NCI-H2107 treated with DMSO at 0.1 percent for 48 hours (cell line): ENCODE results near the gene GPER1.
"Not testable (repeated sequence)": the region's sequence is repeated elsewhere in the genome, so short reads cannot be mapped to it uniquely, and the experiment has no call there.

Experiments
- DNase-seq: peaks from one replicate; lab custom pipeline; 2025; ENCODE audit not compliant: unreplicated experiment; lab: John Stamatoyannopoulos, UW

GPER1 gene

GRCh38 chr7:1101563-1102431, 13.9 kb downstream of the GPER1 start:
- DNase-seq: no peak

- no peak for DNase-seq
Measured at GRCh38 chr7:1103009-1103788, 15.3 kb downstream of the GPER1 start.

- no peak for DNase-seq
Measured at GRCh38 chr7:1103789-1104515, 16.0 kb downstream of the GPER1 start.

GRCh38 chr7:1104516-1105179, 16.7 kb downstream of the GPER1 start:
- DNase-seq: no peak

- peak; percentile 13 for DNase-seq
Measured at GRCh38 chr7:1105189-1105588, 17.3 kb downstream of the GPER1 start.

- no peak for DNase-seq
Measured at GRCh38 chr7:1106063-1106792, 18.3 kb downstream of the GPER1 start.

- DNase-seq: no peak
Measured at GRCh38 chr7:1106793-1107421, 19.0 kb downstream of the GPER1 start.

GRCh38 chr7:1108264-1108920, 20.5 kb downstream of the GPER1 start:
- DNase-seq: no peak

GRCh38 chr7:1109581-1110310, 21.8 kb downstream of the GPER1 start:
- no peak for DNase-seq

GRCh38 chr7:1110358-1110757, 22.4 kb downstream of the GPER1 start:
- no peak for DNase-seq

GRCh38 chr7:1111156-1111555, 23.2 kb downstream of the GPER1 start:
- DNase-seq: no peak

GRCh38 chr7:1112109-1112508, 24.2 kb downstream of the GPER1 start:
- no peak for DNase-seq

GRCh38 chr7:1112625-1113547, 25.0 kb downstream of the GPER1 start:
- no peak for DNase-seq

GRCh38 chr7:1113548-1113885, 25.6 kb downstream of the GPER1 start:
- no peak for DNase-seq

GRCh38 chr7:1114088-1114487, 26.2 kb downstream of the GPER1 start:
- DNase-seq: no peak

- DNase-seq: no peak
Measured at GRCh38 chr7:1114505-1114904, 26.6 kb downstream of the GPER1 start.

- not testable (repeated sequence) for DNase-seq
Measured at GRCh38 chr7:1115171-1116045, 27.5 kb downstream of the GPER1 start.
